HepG2 (cell line): ENCODE measurements around the gene FITM1. TPM values are rescaled to one million over a fixed set of nuclear protein-coding genes. Genes with fewer than 3 reads are reported as not detected.
A peak's percentile ranks its signal among the peaks of the same experiment; 100 is the strongest.

Experiments
- CC2D1A ChIP-seq: sonication (generic); formaldehyde crosslinking; IDR thresholded peaks from 2 replicates; pipeline ENCODE4 v1.8.1; 2023; ENCODE audit warnings: mild to moderate bottlenecking, missing genetic modification reagents
- CENPBD1 ChIP-seq: sonication (generic); formaldehyde crosslinking; IDR thresholded peaks from 2 replicates; pipeline ENCODE4 v1.8.0; 2022; ENCODE audit warnings: missing genetic modification reagents, low read depth, mild to moderate bottlenecking, borderline replicate concordance
- DBP ChIP-seq: sonication (generic); formaldehyde crosslinking; IDR thresholded peaks from 2 replicates; pipeline ENCODE4 v1.4.0; 2020; ENCODE audit warnings: missing genetic modification reagents; ENCODE audit errors: not compliant biosample characterization
- FLYWCH1 ChIP-seq: sonication (generic); formaldehyde crosslinking; IDR thresholded peaks from 2 replicates; pipeline ENCODE4 v1.8.1; 2023; ENCODE audit warnings: mild to moderate bottlenecking, missing genetic modification reagents
- FOXK2 ChIP-seq: fragments of 450-650 bp; IDR thresholded peaks from 2 replicates; pipeline ENCODE4 v1.6.1; 2016
- GRHL1 ChIP-seq: sonication (generic); formaldehyde crosslinking; conservative IDR thresholded peaks from 2 replicates; pipeline ENCODE4 v1.8.0; 2022; ENCODE audit warnings: missing genetic modification reagents
- HNRNPK ChIP-seq: fragments of 200-400 bp; formaldehyde crosslinking; IDR thresholded peaks from 2 replicates; pipeline ENCODE4 v1.6.1; 2018; ENCODE audit warnings: low read length, low read depth, moderate library complexity, mild to moderate bottlenecking; ENCODE audit not compliant: poor library complexity, severe bottlenecking
- IRF1 ChIP-seq: sonication (generic); formaldehyde crosslinking; IDR thresholded peaks from 2 replicates; pipeline ENCODE4 v1.4.0; 2020; ENCODE audit warnings: low read depth, mild to moderate bottlenecking, missing genetic modification reagents
- ISX ChIP-seq: sonication (generic); formaldehyde crosslinking; conservative IDR thresholded peaks from 2 replicates; pipeline ENCODE4 v1.5.0; 2020; ENCODE audit warnings: missing genetic modification reagents
- MATR3 ChIP-seq: sonication (generic); formaldehyde crosslinking; IDR thresholded peaks from 2 replicates; pipeline ENCODE4 v1.4.0; 2020; ENCODE audit warnings: missing genetic modification reagents
- MYC ChIP-seq: sonication (generic); formaldehyde crosslinking; IDR thresholded peaks from 2 replicates; pipeline ENCODE4 v1.9.0; 2021; ENCODE audit warnings: missing genetic modification reagents, borderline replicate concordance
- NR0B2 ChIP-seq: sonication (generic); formaldehyde crosslinking; IDR thresholded peaks from 2 replicates; pipeline ENCODE4 v1.4.0; 2020; ENCODE audit warnings: mild to moderate bottlenecking, missing genetic modification reagents
- SETDB1 ChIP-seq: sonication (generic); formaldehyde crosslinking; IDR thresholded peaks from 2 replicates; pipeline ENCODE4 v1.5.1; 2020; ENCODE audit warnings: missing genetic modification reagents, mild to moderate bottlenecking, borderline replicate concordance
- SP5 ChIP-seq: IDR thresholded peaks from 2 replicates; pipeline ENCODE4 v1.6.1; 2016; ENCODE audit warnings: low read depth, borderline replicate concordance
- TSC22D2 ChIP-seq: sonication (generic); formaldehyde crosslinking; IDR thresholded peaks from 2 replicates; pipeline ENCODE4 v1.5.1; 2020; ENCODE audit warnings: missing genetic modification reagents, mild to moderate bottlenecking, borderline replicate concordance
- U2AF2 ChIP-seq: fragments of 200-400 bp; formaldehyde crosslinking; IDR thresholded peaks from 2 replicates; pipeline ENCODE4 v1.6.1; 2017; ENCODE audit warnings: low read depth, mild to moderate bottlenecking, low read length
- ZBTB8A ChIP-seq: sonication (generic); formaldehyde crosslinking; IDR thresholded peaks from 2 replicates; pipeline ENCODE4 v1.4.0; 2020; ENCODE audit warnings: mild to moderate bottlenecking, low read depth, missing genetic modification reagents, borderline replicate concordance
- polyA plus RNA-seq, 8 experiments: library from polyadenylated mRNA; depleted of rRNA in 3 of 8; stranded (reverse) in 7 of 8; unstranded in 1 of 8; fragments of >200 nt; fragmentation: Illumina TruSeq in 4 of 8; extraction: Trizol in 4 of 8; gene quantifications; 2 replicates each; pipeline versions ENCODE4 v1.2.1 to v1.2.3, GENCODE V29; 2011 to 2016; ENCODE audit warnings: low read depth in 4 of 8, missing spikeins in 1 of 8, mixed read lengths in 1 of 8; ENCODE audit not compliant: insufficient read depth in 1 of 8
- total RNA-seq, 5 experiments: library from RNA; depleted of rRNA; stranded (reverse); fragments of >200 nt; fragmentation: Illumina TruSeq; extraction: Trizol; gene quantifications; 2 replicates each; pipeline ENCODE4 v1.2.3, GENCODE V29; 2016; ENCODE audit warnings: low read depth in 1 of 5

FITM1 gene
- total and polyA plus RNA-seq, 2 of the 13 experiments (the other 11 are each of a cell fraction or from before 2014, with no cell fraction given) = 2.7 to 5.8 TPM

- no peak for TF ChIP-seq GRHL1 (CRISPR knock-in tag)
- TF ChIP-seq HNRNPK = peak; percentile 19
- peak; percentile 86 for TF ChIP-seq MYC (CRISPR knock-in tag)
- TF ChIP-seq MATR3 (CRISPR knock-in tag) = no peak; the same call in 1 of the 2 replicates
- TF ChIP-seq SP5 (CRISPR knock-in tag) = peak; percentile 93
- no peak for TF ChIP-seq CENPBD1 (CRISPR knock-in tag)
- TF ChIP-seq TSC22D2 (CRISPR knock-in tag) = no peak; the same call in 1 of the 2 replicates
- no peak for TF ChIP-seq U2AF2
- no peak for TF ChIP-seq ZBTB8A (CRISPR knock-in tag)
- peak; percentile 91; the same call in 1 of the 2 replicates for TF ChIP-seq CC2D1A (CRISPR knock-in tag)
- peak; percentile 57; the same call in 1 of the 2 replicates for TF ChIP-seq FOXK2
- peak; percentile 89 for TF ChIP-seq NR0B2 (CRISPR knock-in tag)
- no peak for TF ChIP-seq FLYWCH1 (CRISPR knock-in tag)
- peak; percentile 86 for TF ChIP-seq DBP (CRISPR knock-in tag)
- no peak for TF ChIP-seq ISX (CRISPR knock-in tag)
- no peak; the same call in 1 of the 2 replicates for TF ChIP-seq IRF1 (CRISPR knock-in tag)
- TF ChIP-seq SETDB1 (CRISPR knock-in tag) = no peak
These were observed 10.8 kb downstream of the FITM1 start, which contains the start of gene EMC9 (continued) for GRCh38 chr14:24141097-24141880.
